Endothelial cell of umbilical vein (primary cell): ENCODE data around the gene MCM5.

Experiments
- CTCF ChIP-seq, 2 donors: IDR thresholded peaks; 1 replicate in 1 of 2; 2 replicates in 1 of 2; pipeline ENCODE4 v1.5.1; 2011; ENCODE audit warnings: low read length in 2 of 2, mild to moderate bottlenecking in 2 of 2, moderate library complexity in 2 of 2, control low read depth in 1 of 2, inconsistent platforms in 1 of 2, low read depth in 1 of 2; ENCODE audit not compliant: insufficient read depth in 1 of 2; ENCODE audit errors: extremely low read depth in 1 of 2
- EZH2 ChIP-seq: IDR thresholded peaks from 2 replicates; pipeline ENCODE4 v1.6.1; 2012; ENCODE audit warnings: borderline replicate concordance, low read depth, mild to moderate bottlenecking, moderate library complexity, low read length, inconsistent platforms; ENCODE audit not compliant: severe bottlenecking
- MYC ChIP-seq: IDR thresholded peaks from one replicate; pipeline ENCODE4 v1.6.1; 2011; ENCODE audit warnings: mild to moderate bottlenecking, low read depth, low read length
- POLR2A ChIP-seq: IDR thresholded peaks from 2 replicates; pipeline ENCODE4 v1.6.1; 2012; ENCODE audit warnings: low read depth, mild to moderate bottlenecking, control low read depth, low read length
- POLR2AphosphoS5 ChIP-seq: IDR thresholded peaks from 2 replicates; pipeline ENCODE4 v1.6.1; 2012; ENCODE audit warnings: low read depth, mild to moderate bottlenecking, control low read depth, low read length, moderate library complexity; ENCODE audit not compliant: insufficient read depth

GRCh38 chr22:35443338-35443737, 43.4 kb downstream of the MCM5 start:
- TF ChIP-seq POLR2A = no peak
- no peak for TF ChIP-seq CTCF (IDR thresholded peaks at IDR 0.05; ENCODE audit: extremely low read depth in 1 of 2, insufficient read depth in 1 of 2, low read depth in 1 of 2, low read length in 2 of 2)
- no peak for TF ChIP-seq MYC
- TF ChIP-seq EZH2 = no peak
- TF ChIP-seq POLR2AphosphoS5 = no peak
